Activated T-helper 17 cell treated with anti-CD3 and anti-CD28 coated beads, Interleukin-2, amount 50 U/mL, for 72 hours (primary cell): ENCODE measurements around the gene NEURL1B. TPM values are rescaled to one million over a fixed set of nuclear protein-coding genes. Genes with fewer than 3 reads are reported as not detected.

ENCODE experiments used
- ATAC-seq: fragments of 150-1000 bp; cut with Tn5 transposase; replicated peaks from 2 replicates; pipeline ENCODE4 v1.10.0; 2021; ENCODE audit warnings: mild to moderate bottlenecking, moderate library complexity
- H3K27ac Mint-ChIP-seq: one replicate; pipeline ENCODE4 v1.8.0; 2022; ENCODE audit warnings: mixed read lengths
- H3K27me3 Mint-ChIP-seq: one replicate; pipeline ENCODE4 v1.8.0; 2022; ENCODE audit warnings: mixed read lengths
- H3K36me3 Mint-ChIP-seq: one replicate; pipeline ENCODE4 v1.8.0; 2022; ENCODE audit warnings: low read depth, mild to moderate bottlenecking, mixed read lengths
- H3K4me1 Mint-ChIP-seq: one replicate; pipeline ENCODE4 v1.8.0; 2022; ENCODE audit warnings: mixed read lengths
- H3K4me3 Mint-ChIP-seq: one replicate; pipeline ENCODE4 v1.8.0; 2022; ENCODE audit warnings: mild to moderate bottlenecking, mixed read lengths
- H3K9me3 Mint-ChIP-seq: one replicate; pipeline ENCODE4 v1.8.0; 2022; ENCODE audit warnings: mixed read lengths
- total RNA-seq, 2 donors: library from RNA; stranded (reverse); gene quantifications; one replicate each; pipeline ENCODE4 v1.2.3, GENCODE V29; 2022

The NEURL1B gene
- total RNA-seq, 2 donors from 2014 or later: 0.52 to 1.2 TPM

- H3K27ac Mint-ChIP-seq: no peak overlapping the region
Measured at GRCh38 chr5:172622091-172623046, 18.7 kb upstream of the NEURL1B start.

DNA sequence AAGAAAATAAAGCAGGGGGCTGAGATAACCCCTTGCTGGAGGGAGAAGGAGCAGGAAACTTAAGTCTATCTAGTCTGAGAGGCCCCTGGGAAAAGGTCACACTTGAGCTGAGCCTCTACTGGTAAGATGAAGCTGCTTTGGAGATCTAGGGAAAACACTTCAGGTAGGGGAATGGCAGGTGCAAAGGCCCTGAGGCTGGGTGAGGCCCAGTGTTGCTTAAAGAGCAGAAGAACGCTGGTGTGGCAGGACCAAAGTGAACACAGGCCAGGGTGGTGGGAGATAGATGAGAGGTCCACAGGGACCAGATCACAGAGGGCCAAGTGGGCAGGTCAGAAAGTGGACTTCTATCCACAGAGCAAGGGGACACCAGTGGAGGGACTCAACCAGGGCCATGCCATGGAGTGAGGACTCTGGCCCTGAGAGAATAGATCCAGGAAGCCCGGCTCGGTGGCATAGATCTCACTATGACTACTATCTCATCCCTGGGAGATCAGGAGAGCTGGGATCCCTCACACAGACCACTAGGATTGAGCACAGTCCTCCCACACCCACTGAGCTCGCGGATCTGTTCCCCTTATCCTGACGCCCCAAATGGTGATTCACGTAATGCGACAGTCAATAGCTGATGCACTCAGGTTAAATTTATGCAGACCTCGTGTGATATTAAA lies 17.6 kb upstream of the NEURL1B start:
- no peaks in the 10 kb centered on the region for H3K4me1 Mint-ChIP-seq
- ATAC-seq: no peak
- no peaks in the 10 kb centered on the region for H3K9me3 Mint-ChIP-seq
- H3K27ac Mint-ChIP-seq: no peak overlapping the region
- no peak overlapping the region for H3K4me3 Mint-ChIP-seq
- peaks cover 9% of the 10 kb centered on the region for H3K27me3 Mint-ChIP-seq
- no peaks in the 10 kb centered on the region for H3K36me3 Mint-ChIP-seq

More at GRCh38 chr5:172622091-172623046, 18.7 kb upstream of the NEURL1B start:
- H3K27me3 Mint-ChIP-seq: peaks cover 8% of the 10 kb centered on the region
- H3K4me1 Mint-ChIP-seq: no peaks in the 10 kb centered on the region
- no peak for ATAC-seq
- H3K36me3 Mint-ChIP-seq: no peaks in the 10 kb centered on the region
- no peaks in the 10 kb centered on the region for H3K9me3 Mint-ChIP-seq
- H3K4me3 Mint-ChIP-seq: no peak overlapping the region

- no peaks in the 10 kb centered on the region for H3K4me1 Mint-ChIP-seq
- no peak for ATAC-seq
- H3K27ac Mint-ChIP-seq: no peak overlapping the region
- no peaks in the 10 kb centered on the region for H3K36me3 Mint-ChIP-seq
- H3K27me3 Mint-ChIP-seq: peaks cover 11% of the 10 kb centered on the region
- no peaks in the 10 kb centered on the region for H3K9me3 Mint-ChIP-seq
- no peak overlapping the region for H3K4me3 Mint-ChIP-seq
Measured at GRCh38 chr5:172624083-172624995, 16.7 kb upstream of the NEURL1B start.

DNA sequence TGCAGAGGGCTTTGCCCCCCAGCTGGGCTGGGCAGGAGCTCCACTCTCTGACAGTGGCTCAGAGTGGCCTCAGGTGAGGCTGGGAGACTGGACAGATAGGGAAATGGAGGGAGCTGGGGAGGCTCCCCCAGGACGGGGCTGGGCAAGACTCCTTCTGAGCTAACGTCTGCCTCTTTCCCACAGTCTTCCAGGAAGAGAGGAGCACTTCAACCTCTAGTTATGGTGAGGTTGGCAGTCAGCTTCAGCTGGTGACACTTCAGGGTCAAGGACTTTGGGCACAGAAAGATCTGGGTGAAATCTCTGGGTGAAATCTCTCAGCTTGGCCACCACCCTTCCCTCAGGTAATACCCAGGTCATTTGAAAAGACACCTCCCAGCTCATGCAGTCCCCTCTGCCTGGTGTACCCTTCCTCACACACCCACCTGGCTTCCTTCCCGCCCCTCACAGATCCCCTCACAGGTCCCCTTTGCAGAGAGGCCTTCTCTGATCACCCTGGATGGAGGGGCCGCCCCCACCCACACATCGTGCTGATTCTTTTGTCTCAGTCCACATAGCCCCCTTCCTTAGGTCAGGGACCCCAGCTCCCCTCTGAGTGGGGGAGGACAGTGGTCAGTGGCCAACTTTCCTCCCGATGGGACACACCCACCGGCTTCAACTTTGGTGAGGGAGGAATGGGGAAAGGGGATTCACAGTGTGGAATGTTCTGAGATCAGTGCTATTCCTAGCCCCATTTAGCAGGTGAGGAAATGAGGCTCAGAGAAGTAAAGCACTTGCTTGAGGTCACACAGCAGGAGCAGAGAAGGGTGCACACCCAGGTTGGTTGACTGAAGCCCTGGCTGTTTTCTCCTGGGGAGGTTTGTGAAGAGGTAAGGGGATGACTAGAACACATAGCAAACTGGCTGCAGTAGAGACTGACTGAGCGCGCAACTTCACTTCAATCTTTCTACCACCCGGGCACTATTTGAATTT lies 15.8 kb upstream of the NEURL1B start:
- no peak overlapping the region for H3K4me3 Mint-ChIP-seq
- H3K4me1 Mint-ChIP-seq: no peaks in the 10 kb centered on the region
- H3K27me3 Mint-ChIP-seq: peaks cover 11% of the 10 kb centered on the region
- no peak overlapping the region for H3K27ac Mint-ChIP-seq
- H3K36me3 Mint-ChIP-seq: no peaks in the 10 kb centered on the region
- no peak for ATAC-seq
- H3K9me3 Mint-ChIP-seq: no peaks in the 10 kb centered on the region

GRCh38 chr5:172626031-172626581 lies 15.0 kb upstream of the NEURL1B start:
- Mint-ChIP-seq H3K4me3 (no peak overlapping the region), H3K27me3 (peaks cover 11% of the 10 kb centered on the region), H3K9me3 (no peaks in the 10 kb centered on the region), H3K27ac (peak overlapping the region; percentile 15), H3K4me1 (no peaks in the 10 kb centered on the region), H3K36me3 (no peaks in the 10 kb centered on the region)
- no peak for ATAC-seq

DNA sequence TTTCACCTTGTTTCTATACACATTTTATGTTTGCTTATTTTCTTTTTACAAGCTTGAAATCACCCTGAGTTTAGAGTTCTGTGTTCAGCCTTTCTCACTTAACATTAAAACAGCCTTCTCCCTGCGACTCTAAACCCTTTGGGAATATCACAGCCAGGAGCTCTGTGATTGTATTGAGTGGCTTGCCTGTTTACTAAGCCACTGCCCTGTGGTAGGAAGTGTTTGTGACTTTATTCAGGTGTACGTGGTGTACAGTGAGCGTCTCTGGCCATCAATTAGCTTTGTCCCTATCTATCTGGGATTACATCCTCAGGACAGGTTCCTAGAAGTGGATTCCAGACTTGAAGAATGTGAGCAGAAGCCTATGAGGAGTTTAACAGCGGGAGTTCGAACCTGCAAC lies 11.0 kb upstream of the NEURL1B start:
- Mint-ChIP-seq H3K4me1 (no peaks in the 10 kb centered on the region), H3K36me3 (no peaks in the 10 kb centered on the region), H3K9me3 (no peaks in the 10 kb centered on the region), H3K27ac (no peak overlapping the region), H3K4me3 (no peak overlapping the region), H3K27me3 (peaks cover 12% of the 10 kb centered on the region)
- no peak for ATAC-seq

- Mint-ChIP-seq H3K27me3 (peaks cover 12% of the 10 kb centered on the region), H3K36me3 (no peaks in the 10 kb centered on the region)
- ATAC-seq: no peak
Measured at GRCh38 chr5:172630482-172630881, 10.6 kb upstream of the NEURL1B start.

GRCh38 chr5:172630986-172631385 lies 10.1 kb upstream of the NEURL1B start:
- H3K9me3 Mint-ChIP-seq: no peaks in the 10 kb centered on the region
- peaks cover 12% of the 10 kb centered on the region for H3K27me3 Mint-ChIP-seq
- no peak for ATAC-seq
- H3K36me3 Mint-ChIP-seq: no peaks in the 10 kb centered on the region
- H3K4me1 Mint-ChIP-seq: no peaks in the 10 kb centered on the region
- H3K4me3 Mint-ChIP-seq: no peak overlapping the region
- no peak overlapping the region for H3K27ac Mint-ChIP-seq

More at GRCh38 chr5:172630482-172630881, 10.6 kb upstream of the NEURL1B start:
- no peaks in the 10 kb centered on the region for H3K9me3 Mint-ChIP-seq
- no peaks in the 10 kb centered on the region for H3K4me1 Mint-ChIP-seq
- H3K4me3 Mint-ChIP-seq: no peak overlapping the region
- H3K27ac Mint-ChIP-seq: no peak overlapping the region

- H3K27me3 Mint-ChIP-seq: peaks cover 10% of the 10 kb centered on the region
- no peaks in the 10 kb centered on the region for H3K36me3 Mint-ChIP-seq
- no peak overlapping the region for H3K27ac Mint-ChIP-seq
- H3K4me1 Mint-ChIP-seq: no peaks in the 10 kb centered on the region
- no peak overlapping the region for H3K4me3 Mint-ChIP-seq
- H3K9me3 Mint-ChIP-seq: no peaks in the 10 kb centered on the region
- no peak for ATAC-seq
Measured at GRCh38 chr5:172632346-172633092, 8.5 kb upstream of the NEURL1B start.

DNA sequence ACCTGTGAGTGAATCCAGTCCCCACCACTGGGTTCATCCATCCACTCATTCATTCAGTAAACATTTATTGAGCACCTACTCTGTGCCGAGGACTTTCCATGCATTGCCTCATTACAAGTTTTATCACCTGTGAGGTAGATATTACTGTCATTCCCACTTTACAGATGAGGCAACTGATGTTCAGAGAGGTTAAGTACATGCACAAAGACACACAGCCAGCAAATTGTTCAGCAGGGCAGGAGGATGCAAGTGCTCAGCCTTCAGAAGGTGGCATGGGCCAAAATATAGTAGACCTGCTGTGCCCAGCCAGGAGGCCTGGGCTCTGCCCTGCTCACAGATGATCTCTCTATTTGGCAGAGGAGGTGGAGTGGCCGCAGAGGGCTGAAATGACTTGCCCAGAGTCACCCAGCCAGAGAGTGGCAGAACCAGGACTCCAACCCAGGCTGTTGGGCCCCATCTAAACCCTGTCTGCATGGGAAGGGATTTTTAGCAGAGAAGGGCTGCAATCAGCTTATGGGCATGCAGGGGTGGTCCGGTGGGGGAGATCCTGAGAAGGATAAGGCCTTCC lies 7.6 kb upstream of the NEURL1B start:
- Mint-ChIP-seq H3K4me3 (no peak overlapping the region), H3K36me3 (no peaks in the 10 kb centered on the region), H3K27ac (no peak overlapping the region), H3K4me1 (no peaks in the 10 kb centered on the region), H3K27me3 (peaks cover 15% of the 10 kb centered on the region), H3K9me3 (no peaks in the 10 kb centered on the region)
- ATAC-seq: no peak

DNA sequence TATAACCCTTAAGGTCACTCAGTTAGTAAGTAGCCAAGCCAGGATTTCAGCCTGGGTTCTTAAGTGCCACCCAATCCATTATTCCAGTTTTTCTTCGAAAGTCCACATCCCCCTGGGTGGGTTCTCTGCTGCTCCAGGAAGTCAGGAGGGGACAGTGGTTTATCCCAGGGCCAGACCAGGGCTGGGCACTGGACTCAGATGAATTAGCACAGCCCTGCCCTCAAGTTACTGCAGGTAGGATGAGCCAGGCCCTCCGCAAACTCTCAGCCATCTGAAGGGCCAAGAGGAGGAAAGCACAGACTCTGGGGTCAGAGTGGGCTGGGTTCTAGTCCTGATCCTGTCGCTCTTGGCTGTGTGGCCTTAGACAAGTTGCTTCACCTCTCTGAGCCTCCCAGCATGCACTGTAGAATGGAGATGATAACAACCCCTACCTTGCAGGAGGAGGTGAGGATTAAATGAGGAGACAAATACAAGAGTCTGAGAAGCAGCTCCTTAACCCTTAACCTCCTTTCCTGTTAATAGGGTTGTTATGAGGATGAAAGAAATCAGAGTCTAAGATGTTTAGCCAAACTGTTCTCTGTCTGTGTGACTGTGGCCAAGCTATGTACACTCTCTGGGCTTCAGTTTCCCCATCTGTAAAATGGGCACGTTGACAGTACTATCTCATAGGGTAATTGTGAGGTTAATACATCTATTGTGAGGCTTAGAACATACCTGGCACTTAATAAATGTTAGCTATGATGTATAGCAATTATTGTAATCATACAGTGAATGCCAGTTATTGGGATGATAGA lies 6.8 kb upstream of the NEURL1B start:
- Mint-ChIP-seq H3K27ac (no peak overlapping the region), H3K27me3 (peaks cover 14% of the 10 kb centered on the region), H3K4me1 (no peaks in the 10 kb centered on the region), H3K36me3 (no peaks in the 10 kb centered on the region), H3K9me3 (no peaks in the 10 kb centered on the region), H3K4me3 (no peak overlapping the region)
- ATAC-seq: no peak

GRCh38 chr5:172635038-172635437 lies 6.0 kb upstream of the NEURL1B start:
- Mint-ChIP-seq H3K4me1 (no peaks in the 10 kb centered on the region), H3K27me3 (peaks cover 14% of the 10 kb centered on the region), H3K27ac (no peak overlapping the region), H3K9me3 (no peaks in the 10 kb centered on the region), H3K36me3 (no peaks in the 10 kb centered on the region), H3K4me3 (no peak overlapping the region)
- no peak for ATAC-seq
